Fibroblast of peridontal ligament (primary cell): ENCODE measurements around the gene SLC27A2.
A peak's percentile ranks its signal among the peaks of the same experiment; 100 is the strongest.

Source experiments
- DNase-seq: peaks from one replicate; pipeline ENCODE4 v3.0.0-alpha.2; 2010; ENCODE audit errors: extremely low read depth

SLC27A2 gene

DNA sequence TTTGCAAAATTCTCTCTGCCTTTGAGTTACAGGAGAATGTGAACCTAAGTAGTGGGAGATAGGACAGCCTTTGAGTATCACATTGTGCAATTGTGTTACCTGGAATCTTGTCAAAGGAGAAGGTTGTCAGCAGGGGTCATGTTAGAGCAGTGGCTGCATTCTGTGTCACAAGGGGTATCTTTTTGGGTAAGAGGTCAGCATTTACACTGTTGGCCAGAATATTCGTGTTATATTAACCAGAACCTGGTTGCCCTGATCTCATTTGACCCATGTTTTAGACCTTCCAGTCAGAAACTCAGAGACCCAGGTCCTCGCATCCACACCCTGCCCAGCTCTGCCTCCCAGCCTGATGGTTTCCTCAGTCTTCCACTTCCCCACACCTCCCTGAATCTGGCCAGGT, 56.3 kb downstream of the SLC27A2 start:
- DNase-seq = no peak

DNA sequence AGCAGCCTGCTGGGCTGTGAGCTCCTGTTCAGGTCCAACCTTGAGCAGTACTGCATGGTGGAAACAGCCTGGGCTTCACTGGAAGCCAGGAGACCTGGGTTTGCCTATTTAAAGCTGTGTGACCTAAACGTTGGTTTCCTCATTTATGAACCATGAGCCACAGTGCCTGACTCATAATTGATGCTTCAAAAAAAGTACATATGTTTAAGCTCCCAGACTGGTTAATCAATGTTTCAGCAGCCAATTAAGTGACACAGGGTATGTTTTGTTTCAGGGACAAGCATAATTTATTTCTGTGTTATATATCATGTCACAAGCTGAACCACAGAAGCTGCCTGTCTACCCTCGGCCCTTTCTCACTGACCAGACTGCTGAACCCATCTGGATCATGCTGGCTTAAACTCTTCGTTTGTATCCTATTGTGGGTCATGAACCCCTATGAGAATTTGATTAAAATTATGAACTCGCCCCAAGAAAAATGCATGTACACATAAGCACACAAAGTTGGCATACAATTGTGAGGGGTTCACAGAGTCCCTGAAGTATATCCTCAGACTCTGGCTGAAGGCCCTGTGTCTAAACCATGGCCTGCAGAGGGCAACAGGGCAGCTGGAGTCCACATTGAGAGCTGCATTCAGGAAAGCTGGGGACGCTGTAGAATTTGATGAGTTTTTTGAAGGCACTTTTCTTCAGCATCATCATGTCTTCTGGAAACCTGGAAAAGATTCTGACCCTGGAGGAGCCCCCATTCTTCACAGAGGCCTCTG, 59.9 kb downstream of the SLC27A2 start:
- DNase-seq = peak; percentile 59

DNA sequence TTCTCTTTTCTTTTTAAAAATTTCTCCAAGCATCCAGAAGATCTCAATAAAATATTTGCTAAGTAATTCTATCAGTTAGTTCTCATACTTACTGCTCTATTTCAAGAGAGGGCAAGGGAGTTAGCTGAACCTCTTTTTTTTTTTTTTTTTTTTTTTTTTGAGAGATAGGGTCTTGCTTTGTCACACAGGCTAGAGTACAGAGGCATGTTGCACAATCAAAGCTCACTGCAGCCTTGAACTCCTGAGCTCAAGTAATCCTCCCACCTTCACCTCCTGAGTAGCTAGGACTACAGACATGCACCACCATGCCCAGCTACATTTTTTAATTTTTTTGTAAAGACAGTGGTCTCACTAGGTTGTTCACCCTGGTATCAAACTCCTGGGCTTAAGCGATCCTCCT, 62.2 kb downstream of the SLC27A2 start:
- no peak for DNase-seq

DNA sequence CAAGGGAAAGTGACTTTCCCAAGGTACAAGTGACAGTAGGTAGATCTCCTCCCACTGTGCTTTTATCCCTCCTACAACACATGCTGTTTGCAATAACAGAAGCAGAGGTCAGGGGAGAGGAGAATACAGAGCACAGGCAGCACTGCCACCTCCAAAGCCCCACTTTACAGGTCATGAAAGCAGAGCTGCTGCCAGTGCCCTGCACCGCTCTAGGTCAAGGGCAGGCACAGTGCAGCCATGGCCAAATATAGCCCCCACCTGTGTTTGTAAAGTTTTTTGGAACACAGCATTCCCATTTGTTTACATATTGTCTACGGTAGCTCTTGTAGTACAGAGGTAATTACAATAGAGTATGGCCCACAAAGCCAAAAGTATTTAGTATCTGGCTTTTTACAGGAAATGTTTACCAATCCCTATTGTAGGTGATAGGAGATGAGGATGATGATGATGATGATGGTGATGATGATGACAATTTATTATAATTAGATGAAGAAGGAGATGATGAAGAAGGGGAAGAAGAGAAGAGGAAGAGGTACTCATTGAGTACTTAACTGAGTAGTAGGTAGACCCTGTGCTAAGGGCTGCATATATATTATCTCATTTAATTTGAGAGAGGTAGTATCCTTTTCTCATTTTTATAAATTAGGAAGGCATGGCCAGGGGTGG, 63.1 kb downstream of the SLC27A2 start:
- no peak for DNase-seq

DNA sequence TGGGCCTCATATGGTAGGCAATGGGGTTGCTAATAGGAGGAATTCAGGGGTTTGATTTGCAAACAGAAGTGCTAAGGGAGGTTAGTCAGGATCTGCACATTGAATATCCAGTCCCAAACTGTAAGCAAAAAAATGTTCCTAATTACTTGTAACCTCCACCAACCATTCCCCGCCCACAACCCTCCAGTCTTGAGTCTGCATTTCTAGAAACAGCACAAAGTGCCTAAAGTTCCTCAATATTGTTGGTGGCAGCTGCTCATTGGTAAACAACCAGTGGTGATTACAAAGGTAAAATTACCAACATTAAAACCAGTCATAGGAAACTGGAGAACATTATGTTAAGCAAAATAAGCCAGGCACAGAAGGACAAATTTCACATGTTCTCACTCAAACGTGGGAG, 64.6 kb downstream of the SLC27A2 start:
- no peak for DNase-seq

DNA sequence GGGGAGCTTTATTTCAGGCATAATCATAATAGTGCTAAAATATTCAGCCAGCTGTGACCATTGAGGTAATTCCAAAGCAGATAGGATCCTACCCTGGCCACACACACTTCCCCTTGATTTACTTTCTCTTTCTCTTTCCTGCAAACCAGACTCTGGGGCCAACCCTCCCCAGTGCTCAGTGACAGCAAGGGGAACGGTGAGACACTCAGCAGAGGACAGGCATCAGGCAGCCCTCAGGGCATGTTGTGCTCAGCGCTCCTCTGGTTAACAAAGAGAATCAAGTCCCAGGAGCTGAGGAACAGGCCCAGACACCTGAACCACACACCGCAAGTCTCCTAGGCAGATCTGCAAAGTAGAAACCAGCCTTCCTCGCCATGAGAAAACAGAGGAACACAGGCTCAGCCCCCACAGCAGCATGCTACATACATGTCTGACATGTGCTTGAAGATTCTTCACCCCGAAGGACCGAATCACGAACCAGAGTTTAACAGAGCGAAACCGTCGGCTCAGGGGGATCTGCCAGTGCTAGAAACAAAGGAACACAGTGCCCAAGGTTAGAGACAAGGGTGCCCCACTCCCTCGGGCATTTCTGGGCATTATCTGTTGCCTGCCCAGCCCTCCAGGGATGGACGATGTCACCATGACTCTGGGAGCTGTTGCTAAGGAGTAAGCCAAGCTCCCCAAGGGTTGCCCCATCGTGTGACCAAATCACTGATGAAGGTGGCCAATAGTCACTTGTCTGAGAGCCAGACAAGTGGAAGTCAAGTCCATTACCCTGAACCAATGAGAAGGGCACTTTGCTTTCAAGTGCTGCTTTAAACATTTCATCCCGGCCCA, 66.0 kb downstream of the SLC27A2 start:
- DNase-seq = no peak

DNA sequence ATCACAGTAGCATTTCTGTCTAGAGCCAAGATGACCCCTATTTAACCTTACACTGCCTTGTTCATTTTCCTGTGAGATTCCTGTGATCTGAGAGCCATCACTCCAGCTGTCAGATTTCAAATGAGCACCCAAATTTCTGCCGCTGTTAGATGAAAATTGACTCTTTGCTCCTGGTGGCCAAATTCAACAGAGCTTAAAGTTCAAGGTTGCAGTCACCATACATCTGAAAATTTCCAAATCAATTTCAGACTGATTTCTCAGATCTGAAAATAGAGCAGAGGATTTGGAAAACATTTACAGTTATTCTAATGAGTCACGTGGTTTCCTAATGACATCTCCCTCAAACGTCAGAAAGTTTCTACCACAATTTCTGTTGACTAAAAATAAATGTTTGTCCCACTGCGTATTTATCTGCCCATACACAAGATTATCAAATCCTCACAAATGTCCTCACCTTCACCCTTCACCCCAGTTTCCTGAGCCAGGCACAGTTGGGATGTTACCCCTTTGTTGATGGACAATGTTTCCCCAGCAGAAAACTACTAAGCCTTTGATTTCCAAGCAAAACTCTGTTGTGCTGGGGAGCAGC, 67.1 kb downstream of the SLC27A2 start:
- no peak for DNase-seq

DNA sequence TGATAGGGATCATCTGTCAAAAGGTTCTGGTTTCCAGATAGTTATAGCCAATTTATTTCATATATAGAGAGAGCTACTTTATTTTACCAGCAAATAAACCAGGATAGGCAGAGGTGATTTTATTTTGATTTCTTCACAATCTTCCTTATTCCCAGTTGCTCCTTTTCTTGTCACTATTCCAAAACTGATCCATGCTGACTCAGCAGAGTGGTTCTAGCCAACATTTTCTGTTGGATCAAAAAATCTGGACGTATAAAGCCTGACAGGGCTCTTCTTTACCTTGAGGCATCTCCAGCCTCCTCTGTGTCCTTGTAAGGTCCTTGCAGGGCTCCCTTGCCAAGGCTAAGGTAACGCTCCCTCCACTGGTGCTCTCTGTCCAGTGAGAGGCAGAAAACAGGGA, 67.7 kb downstream of the SLC27A2 start:
- DNase-seq = no peak

DNA sequence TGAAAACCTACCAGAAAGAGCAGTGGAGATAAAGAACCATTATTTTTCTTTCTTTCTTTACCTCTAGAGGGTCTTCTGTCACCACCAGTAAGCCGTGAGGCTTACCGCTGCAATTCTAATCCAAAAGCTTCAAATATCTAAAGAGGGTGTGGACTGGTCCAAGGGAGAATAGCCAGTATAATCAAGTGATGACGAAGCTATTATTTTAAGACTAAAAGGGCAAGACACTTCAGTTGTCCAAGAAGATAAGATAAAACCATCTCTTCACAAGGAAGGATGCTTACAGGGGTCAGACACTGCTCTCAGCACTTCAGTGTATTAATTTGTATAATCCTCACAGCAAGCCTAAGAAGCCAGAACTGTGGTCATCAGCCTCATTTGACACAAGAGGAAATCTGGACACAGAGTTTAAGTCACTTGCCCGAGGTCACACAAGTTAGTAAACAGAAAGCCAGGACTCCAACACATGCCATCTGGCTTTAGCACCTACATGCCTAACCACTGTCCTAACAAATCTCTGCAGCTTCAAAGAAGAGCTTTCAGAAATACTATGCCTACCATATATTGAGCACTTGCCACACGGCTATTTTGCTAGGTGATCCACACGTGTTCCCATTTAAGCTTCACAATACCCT, 68.9 kb downstream of the SLC27A2 start:
- DNase-seq = no peak

DNA sequence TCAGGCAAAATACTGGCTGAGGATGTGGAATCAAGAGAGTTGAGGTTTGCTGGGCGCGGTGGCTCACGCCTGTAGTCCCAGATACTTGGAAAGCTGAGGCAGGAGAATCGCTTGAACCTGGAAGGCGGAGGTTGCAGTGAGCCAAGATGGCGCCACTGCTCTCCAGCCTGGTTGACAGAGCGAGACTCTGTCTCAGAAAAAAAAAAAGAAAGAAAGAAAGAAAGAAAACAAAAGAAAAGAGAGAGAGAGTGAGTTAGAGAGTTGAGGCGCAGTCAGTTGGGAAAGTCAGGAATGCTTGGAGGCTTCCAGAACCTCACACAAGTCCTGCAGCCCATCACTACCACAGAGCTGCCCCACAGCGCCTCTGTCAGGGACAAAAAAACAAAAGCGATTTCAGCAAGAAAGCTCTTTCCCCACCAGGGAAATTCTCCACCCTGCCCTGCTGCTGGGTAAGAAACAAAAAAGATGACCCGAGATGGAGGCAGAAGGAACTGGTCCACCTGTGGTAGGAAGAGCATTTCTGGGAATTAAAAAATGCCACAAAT, 69.7 kb downstream of the SLC27A2 start:
- peak; percentile 21 for DNase-seq

DNA sequence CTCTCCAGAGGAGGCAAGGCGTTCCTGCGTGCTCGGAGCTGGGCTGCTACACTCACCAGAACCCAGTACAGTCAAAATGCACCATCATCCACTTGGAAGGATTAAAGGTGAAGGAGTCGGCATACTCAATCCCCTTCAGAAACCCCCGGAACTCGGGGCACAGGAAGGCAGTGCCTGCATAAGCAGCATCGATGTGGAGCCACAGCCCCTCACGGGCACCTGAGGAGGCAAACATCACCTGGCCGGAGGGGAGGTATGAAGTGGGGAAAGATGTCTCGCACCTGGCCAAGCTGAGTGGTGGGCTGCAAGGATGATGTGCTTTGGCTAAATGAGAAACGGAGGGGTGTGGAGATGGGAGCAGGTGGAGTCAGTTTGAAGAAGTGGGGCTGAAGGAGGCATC, 70.6 kb downstream of the SLC27A2 start:
- DNase-seq = no peak

DNA sequence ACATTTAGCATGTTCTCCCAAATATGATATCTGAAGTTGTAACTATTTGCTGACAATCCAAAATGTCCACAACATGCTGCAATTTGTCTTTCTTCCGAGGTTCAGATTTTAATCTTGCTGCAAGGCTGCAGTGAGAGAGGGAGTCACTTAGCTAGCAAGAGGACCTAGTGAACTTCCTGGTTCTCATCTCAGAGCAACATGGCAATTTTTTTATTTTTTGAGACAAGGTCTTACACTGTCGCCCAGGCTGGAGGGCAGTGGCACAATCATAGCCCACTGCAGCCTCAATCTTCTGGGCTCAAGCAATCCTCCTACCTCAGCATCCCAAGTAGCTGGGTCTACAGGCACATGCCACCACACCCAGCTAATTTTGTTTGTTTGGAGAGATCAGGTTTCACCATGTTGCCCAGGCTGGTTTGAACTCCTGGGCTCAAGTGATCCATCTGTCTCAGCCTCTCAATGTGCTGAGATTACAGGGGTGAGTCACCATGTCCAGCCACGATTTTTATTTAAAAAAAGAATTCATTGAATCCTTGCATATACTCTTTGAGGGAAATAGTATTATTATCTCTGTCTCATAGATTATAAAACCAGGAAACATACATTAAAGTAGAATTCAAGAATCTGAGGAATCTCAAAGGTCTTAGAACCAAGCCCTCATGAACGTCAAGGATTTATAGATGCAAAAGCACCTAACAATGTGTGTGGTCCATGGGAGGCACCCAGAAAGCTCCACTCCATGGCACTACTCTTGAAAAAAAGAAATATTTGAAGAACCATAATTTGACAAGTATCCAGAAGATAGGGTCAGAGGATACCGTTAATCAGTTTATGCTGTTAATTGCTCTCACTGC, 74.4 kb downstream of the SLC27A2 start:
- peak; percentile 71 for DNase-seq

DNA sequence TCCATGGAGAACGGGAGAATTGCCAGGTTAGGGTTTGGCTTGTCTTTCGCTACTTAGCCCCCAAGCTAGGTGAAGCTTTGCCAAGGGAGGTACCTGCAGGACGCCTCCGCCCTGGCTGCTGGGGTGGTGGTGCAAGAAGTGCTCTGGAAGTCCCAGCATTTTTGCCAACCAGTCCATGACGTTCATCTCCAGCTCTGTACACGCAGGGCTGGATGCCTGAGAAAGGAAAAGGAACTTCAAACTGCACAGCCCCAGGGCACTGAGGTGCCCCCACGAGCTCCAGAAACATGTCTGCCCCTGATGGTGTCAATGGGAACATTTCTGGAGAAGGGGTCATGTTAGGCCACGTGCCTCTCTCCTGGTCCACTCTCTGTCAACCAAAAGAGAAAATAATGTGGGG, 75.3 kb downstream of the SLC27A2 start:
- no peak for DNase-seq

DNA sequence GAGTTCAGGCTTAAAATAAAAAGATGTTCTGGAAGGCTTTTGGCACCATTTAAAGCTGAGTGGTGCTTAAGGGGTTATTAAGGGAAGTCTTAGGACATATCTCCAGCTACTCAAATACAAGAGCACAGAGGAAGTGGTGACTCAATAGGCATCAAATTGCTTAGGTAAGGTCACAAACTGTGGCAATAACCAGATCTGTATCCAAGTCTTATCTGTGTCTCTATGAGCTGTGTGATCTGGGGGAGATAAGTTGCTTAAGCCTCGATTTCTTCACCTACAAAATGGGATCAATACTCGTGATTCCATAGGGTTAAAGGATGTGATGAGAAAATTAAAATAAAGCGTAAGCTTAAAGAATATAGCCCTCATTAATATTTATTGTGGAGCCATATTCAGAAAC, 75.9 kb downstream of the SLC27A2 start:
- DNase-seq = no peak

DNA sequence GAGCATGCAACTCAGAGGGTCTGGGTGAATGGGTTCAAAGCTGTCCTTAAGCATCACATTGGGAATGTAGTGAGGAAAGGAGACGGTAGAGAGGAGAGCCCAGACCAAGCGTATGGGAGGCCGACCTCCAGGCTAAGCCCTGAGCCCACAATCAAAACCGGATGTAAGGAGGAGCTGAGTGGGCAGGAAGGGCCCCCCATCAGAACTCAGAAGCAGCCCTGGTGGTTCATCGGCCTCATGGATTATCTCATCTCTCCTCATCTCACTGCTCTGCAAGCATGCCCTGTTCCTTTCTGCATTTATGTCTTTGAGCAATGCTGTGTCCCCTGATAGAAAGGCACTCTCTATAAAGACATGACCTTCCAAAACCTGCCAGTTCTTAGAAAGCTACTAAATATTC, 77.3 kb downstream of the SLC27A2 start:
- DNase-seq = no peak

DNA sequence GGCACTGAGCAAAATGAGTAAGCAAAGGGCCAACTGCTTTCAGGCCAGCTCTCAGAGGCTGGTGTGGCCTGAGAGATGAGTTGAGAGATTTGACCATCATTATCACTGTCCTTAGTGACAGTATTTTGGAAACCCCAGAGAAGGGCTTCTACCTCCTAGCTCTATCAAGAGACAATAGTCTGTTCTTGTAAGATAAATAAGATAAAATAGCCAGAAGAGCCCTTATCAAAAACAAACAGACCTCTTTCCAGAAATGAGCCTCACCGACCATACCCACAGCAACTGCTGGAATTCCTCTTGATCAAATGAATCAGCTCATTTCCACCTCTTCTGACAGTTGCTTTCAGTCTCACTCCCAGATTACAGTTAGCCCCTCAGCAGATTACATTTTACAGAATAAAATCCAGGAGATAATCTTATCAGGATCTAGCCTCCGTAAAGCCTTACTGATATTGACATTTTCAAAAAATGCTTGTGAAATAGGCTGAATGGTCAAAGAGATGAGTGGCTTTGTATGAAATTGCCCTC, 79.0 kb downstream of the SLC27A2 start:
- no peak for DNase-seq

DNA sequence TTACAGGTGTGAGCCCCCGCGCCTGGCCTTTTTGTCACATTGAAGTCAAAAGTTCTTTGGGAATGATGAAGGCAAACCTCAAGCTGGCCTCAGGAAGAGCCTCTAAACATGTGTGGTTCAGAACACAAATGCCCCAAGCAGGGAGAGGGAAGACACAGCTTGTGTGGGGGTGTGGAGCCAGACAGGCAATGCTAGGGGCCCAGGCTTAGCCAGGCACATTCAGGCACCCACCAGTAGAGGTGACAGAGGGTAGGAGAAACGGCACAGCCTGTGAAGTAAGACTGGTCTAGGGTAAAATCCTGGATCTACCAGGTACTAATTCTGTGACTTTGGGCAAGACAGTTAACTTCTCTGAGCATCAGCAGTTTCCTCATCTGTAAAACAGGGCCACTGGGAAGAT, 80.0 kb downstream of the SLC27A2 start:
- no peak for DNase-seq

DNA sequence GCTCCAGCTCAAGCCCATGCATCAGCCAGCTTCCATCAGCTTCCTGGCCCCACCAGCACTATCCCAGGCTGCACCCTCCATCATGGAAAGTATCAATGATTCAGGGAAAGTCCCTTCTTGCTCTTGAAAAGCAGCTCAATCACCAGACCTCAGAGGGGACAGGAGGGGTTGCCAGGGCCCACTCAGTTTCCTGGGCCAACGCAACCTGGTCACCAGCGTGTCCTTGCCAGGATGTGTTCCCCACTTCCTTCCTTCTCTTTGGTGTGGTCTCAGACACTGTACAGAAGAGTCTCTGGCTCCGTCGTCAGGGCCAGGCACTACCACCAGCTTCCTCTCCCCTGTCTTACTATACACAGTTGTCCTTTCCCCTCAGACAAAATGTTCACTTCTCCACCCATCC, 80.5 kb downstream of the SLC27A2 start:
- DNase-seq = no peak

DNA sequence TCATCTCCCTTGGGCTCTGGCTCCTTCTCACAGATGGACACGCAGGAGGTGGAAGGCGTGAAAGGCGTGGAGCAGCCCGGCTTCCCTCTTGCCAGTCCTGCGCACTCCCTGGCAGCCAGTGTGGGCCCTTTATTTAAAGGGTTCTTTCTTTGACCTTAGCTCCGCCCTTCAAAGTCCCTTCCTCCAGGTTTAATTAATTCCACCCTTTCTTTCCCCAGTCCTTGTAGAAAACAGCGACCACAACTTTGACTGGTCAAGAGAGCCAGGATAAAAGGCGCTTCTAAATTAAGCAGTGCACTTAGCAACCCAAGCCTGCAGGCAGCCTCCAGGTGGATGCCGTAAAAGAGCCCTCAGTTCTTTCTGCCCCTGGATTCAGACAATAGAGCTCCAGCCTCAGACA, 83.6 kb downstream of the SLC27A2 start, which contains the start of gene HDC:
Gene HDC, minus strand, starts transcription at position 107 of the 400 bp plus-strand sequence. Its CDS starts 103 bp downstream, at position 4.
- no peak for DNase-seq

DNA sequence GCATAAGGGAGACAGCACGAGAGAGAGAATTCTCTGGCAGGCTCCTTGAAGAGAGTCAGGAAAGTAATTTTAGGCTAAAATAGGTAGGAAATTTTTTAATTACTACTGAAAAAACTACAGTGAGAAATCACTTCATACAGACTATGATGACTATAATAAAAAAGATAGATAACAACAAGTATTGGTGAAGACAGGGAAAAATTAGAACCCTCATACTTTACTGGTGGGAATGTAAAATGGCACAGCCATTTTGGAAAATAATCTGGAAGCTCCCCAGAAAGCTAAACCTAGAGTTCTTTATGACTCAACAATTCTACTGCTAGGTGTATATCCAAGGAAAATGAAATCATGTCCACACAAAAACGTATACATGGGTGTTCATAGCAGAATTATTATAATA, 85.6 kb downstream of the SLC27A2 start:
- DNase-seq = no peak
